Measurements from ENCODE around the gene PI4KB. TPM values are rescaled to one million over a fixed set of nuclear protein-coding genes. Genes with fewer than 3 reads are reported as not detected.

The PI4KB gene
- total and polyA plus RNA-seq, 9 of the 15 experiments (the other 6 are each of a cell fraction or from before 2014, with no cell fraction given) = 3.1 to 65.4 (median 45.1) TPM

DNA sequence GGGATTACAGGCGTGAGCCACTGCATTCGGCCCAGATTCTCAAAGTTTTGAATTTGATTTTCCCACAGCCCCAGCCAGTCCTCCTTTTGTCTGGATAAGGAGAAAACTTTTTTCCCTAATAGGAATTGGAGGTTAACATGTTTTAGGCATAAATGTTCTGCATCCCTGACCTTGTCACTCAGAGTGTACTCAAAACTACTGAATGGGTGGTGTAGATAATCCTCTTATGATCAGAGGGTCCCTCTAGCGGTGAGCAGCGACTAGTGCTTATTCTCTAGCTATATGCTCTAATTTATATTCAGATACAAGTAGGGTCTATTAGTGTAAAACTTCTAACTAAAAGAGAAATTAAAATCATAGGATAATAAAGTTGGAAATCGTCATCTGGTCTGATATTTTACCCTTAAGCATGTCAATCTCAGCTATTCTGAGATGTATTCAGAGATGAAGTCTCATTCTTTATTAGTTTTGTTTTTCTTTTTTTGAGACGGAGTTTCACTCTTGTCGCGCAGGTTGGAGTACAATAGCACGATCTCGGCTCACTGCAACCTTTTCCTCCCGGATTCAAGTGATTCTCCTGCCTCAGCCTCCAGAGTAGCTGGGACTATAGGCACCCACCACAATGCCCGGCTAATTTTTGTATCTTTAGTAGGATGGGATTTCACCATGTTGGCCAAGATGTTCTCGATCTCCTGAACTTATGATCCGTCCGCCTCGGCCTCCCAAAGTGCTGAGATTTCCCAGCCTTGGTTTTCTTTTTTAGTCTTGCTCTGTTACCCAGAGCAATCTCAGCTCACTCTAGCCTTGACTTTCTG, 75.4 kb downstream of the PI4KB start (continued):
- TF ChIP-seq, protein P1, sequence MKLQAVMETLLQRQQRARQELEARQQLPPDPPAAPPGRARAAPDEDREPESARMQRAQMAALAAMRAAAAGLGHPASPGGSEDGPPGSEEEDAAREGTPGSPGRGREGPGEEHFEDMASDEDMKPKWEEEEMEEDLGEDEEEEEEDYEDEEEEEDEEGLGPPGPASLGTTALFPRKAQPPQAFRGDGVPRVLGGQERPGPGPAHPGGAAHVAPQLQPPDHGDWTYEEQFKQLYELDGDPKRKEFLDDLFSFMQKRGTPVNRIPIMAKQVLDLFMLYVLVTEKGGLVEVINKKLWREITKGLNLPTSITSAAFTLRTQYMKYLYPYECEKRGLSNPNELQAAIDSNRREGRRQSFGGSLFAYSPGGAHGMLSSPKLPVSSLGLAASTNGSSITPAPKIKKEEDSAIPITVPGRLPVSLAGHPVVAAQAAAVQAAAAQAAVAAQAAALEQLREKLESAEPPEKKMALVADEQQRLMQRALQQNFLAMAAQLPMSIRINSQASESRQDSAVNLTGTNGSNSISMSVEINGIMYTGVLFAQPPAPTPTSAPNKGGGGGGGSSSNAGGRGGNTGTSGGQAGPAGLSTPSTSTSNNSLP (IDR thresholded peaks at IDR 0.05; ENCODE audit: borderline replicate concordance, low read depth, low read length) = peak; percentile 91
- TF ChIP-seq SFPQ (IDR thresholded peaks at IDR 0.05; ENCODE audit: low read depth, low read length) (no peak), SMC3 (conservative IDR thresholded peaks at IDR 0.05; ENCODE audit: insufficient read depth, low read depth, low read length) (peak; percentile 68), SIX5 (IDR thresholded peaks at IDR 0.05; ENCODE audit: borderline replicate concordance in 1 of 2, insufficient read depth in 1 of 2, low read depth in 1 of 2, low read length in 2 of 2) (no peak), MEIS2 (IDR thresholded peaks at IDR 0.05; ENCODE audit: partially characterized antibody) (peak; percentile 58), MXI1 (IDR thresholded peaks at IDR 0.05; ENCODE audit: low read depth, low read length) (no peak), THRAP3 (IDR thresholded peaks at IDR 0.05; ENCODE audit: borderline replicate concordance) (0 out of 2 replicates have a peak, but pooled peaks have one; percentile 52), ARID2 (IDR thresholded peaks at IDR 0.05) (no peak)
- TF ChIP-seq, protein P2, sequence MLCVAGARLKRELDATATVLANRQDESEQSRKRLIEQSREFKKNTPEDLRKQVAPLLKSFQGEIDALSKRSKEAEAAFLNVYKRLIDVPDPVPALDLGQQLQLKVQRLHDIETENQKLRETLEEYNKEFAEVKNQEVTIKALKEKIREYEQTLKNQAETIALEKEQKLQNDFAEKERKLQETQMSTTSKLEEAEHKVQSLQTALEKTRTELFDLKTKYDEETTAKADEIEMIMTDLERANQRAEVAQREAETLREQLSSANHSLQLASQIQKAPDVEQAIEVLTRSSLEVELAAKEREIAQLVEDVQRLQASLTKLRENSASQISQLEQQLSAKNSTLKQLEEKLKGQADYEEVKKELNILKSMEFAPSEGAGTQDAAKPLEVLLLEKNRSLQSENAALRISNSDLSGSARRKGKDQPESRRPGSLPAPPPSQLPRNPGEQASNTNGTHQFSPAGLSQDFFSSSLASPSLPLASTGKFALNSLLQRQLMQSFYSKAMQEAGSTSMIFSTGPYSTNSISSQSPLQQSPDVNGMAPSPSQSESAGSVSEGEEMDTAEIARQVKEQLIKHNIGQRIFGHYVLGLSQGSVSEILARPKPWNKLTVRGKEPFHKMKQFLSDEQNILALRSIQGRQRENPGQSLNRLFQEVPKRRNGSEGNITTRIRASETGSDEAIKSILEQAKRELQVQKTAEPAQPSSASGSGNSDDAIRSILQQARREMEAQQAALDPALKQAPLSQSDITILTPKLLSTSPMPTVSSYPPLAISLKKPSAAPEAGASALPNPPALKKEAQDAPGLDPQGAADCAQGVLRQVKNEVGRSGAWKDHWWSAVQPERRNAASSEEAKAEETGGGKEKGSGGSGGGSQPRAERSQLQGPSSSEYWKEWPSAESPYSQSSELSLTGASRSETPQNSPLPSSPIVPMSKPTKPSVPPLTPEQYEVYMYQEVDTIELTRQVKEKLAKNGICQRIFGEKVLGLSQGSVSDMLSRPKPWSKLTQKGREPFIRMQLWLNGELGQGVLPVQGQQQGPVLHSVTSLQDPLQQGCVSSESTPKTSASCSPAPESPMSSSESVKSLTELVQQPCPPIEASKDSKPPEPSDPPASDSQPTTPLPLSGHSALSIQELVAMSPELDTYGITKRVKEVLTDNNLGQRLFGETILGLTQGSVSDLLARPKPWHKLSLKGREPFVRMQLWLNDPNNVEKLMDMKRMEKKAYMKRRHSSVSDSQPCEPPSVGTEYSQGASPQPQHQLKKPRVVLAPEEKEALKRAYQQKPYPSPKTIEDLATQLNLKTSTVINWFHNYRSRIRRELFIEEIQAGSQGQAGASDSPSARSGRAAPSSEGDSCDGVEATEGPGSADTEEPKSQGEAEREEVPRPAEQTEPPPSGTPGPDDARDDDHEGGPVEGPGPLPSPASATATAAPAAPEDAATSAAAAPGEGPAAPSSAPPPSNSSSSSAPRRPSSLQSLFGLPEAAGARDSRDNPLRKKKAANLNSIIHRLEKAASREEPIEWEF (CRISPR knock-in tag; IDR thresholded peaks at IDR 0.05) = no peak
- TF ChIP-seq, protein P3, sequence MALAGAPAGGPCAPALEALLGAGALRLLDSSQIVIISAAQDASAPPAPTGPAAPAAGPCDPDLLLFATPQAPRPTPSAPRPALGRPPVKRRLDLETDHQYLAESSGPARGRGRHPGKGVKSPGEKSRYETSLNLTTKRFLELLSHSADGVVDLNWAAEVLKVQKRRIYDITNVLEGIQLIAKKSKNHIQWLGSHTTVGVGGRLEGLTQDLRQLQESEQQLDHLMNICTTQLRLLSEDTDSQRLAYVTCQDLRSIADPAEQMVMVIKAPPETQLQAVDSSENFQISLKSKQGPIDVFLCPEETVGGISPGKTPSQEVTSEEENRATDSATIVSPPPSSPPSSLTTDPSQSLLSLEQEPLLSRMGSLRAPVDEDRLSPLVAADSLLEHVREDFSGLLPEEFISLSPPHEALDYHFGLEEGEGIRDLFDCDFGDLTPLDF (CRISPR knock-in tag; IDR thresholded peaks at IDR 0.05) = no peak
- TF ChIP-seq, protein P4, sequence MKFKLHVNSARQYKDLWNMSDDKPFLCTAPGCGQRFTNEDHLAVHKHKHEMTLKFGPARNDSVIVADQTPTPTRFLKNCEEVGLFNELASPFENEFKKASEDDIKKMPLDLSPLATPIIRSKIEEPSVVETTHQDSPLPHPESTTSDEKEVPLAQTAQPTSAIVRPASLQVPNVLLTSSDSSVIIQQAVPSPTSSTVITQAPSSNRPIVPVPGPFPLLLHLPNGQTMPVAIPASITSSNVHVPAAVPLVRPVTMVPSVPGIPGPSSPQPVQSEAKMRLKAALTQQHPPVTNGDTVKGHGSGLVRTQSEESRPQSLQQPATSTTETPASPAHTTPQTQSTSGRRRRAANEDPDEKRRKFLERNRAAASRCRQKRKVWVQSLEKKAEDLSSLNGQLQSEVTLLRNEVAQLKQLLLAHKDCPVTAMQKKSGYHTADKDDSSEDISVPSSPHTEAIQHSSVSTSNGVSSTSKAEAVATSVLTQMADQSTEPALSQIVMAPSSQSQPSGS (CRISPR knock-in tag; IDR thresholded peaks at IDR 0.05) = no peak
